ENCODE data around the gene CSF2RB. TPM values are rescaled to one million over a fixed set of nuclear protein-coding genes. Genes with fewer than 3 reads are reported as not detected.

The CSF2RB gene
- total RNA-seq, 4 donors from 2014 or later = 3.1 to 7.4 (median 3.5) TPM

- H3K36me3 ChIP-seq = no peaks in the 10 kb centered on the region
- H3K4me3 ChIP-seq = no peak overlapping the region
- TF ChIP-seq CTCF (IDR thresholded peaks at IDR 0.05) (no peak), POLR2A (IDR thresholded peaks at IDR 0.05) (no peak)
- no peak for DNase-seq
- H3K27me3 ChIP-seq = no peaks in the 10 kb centered on the region
- no peaks in the 10 kb centered on the region for H3K9me3 ChIP-seq
- intact Hi-C loops (cut with DNase I; ENCODE audit: low total_unique reads) = no loop called here
- no peaks in the 10 kb centered on the region for H3K4me1 ChIP-seq
- no peak overlapping the region for H3K27ac ChIP-seq
Observed at GRCh38 chr22:36897611-36898010, 15.8 kb upstream of the CSF2RB start.

GRCh38 chr22:36898690-36899089 is 14.7 kb upstream of the CSF2RB start:
- H3K4me1 ChIP-seq = no peaks in the 10 kb centered on the region
- DNase-seq = no peak
- H3K4me3 ChIP-seq = no peak overlapping the region
- TF ChIP-seq POLR2A (IDR thresholded peaks at IDR 0.05) (no peak), CTCF (IDR thresholded peaks at IDR 0.05) (no peak)
- no peaks in the 10 kb centered on the region for H3K27me3 ChIP-seq
- intact Hi-C loops (cut with DNase I; ENCODE audit: low total_unique reads) = no loop called here
- H3K9me3 ChIP-seq = no peaks in the 10 kb centered on the region
- no peaks in the 10 kb centered on the region for H3K36me3 ChIP-seq
- no peak overlapping the region for H3K27ac ChIP-seq

- no peak for DNase-seq
- H3K36me3 ChIP-seq = no peaks in the 10 kb centered on the region
- intact Hi-C loops (cut with DNase I; ENCODE audit: low total_unique reads) = no loop called here
- H3K4me3 ChIP-seq = no peak overlapping the region
- TF ChIP-seq POLR2A (IDR thresholded peaks at IDR 0.05) = no peak
- TF ChIP-seq CTCF (IDR thresholded peaks at IDR 0.05) = no peak
- no peak overlapping the region for H3K27ac ChIP-seq
- H3K27me3 ChIP-seq = no peaks in the 10 kb centered on the region
- H3K4me1 ChIP-seq = no peaks in the 10 kb centered on the region
- H3K9me3 ChIP-seq = no peaks in the 10 kb centered on the region
Observed at GRCh38 chr22:36899498-36899897, 13.9 kb upstream of the CSF2RB start.

- TF ChIP-seq CTCF (IDR thresholded peaks at IDR 0.05) = no peak
- no peak for TF ChIP-seq POLR2A (IDR thresholded peaks at IDR 0.05)
- H3K27ac ChIP-seq = no peak overlapping the region
- H3K9me3 ChIP-seq = no peaks in the 10 kb centered on the region
- intact Hi-C loops (cut with DNase I; ENCODE audit: low total_unique reads) = no loop called here
- no peaks in the 10 kb centered on the region for H3K27me3 ChIP-seq
- H3K4me3 ChIP-seq = no peak overlapping the region
- H3K36me3 ChIP-seq = no peaks in the 10 kb centered on the region
- no peak for DNase-seq
- no peaks in the 10 kb centered on the region for H3K4me1 ChIP-seq
Observed at GRCh38 chr22:36900225-36900624, 13.2 kb upstream of the CSF2RB start.

- intact Hi-C loops (cut with DNase I; ENCODE audit: low total_unique reads) = no loop called here
- no peak overlapping the region for H3K4me3 ChIP-seq
- no peaks in the 10 kb centered on the region for H3K27me3 ChIP-seq
- no peak overlapping the region for H3K27ac ChIP-seq
- no peaks in the 10 kb centered on the region for H3K9me3 ChIP-seq
- TF ChIP-seq CTCF (IDR thresholded peaks at IDR 0.05) = no peak
- TF ChIP-seq POLR2A (IDR thresholded peaks at IDR 0.05) = no peak
- no peaks in the 10 kb centered on the region for H3K36me3 ChIP-seq
- DNase-seq = no peak
- H3K4me1 ChIP-seq = no peaks in the 10 kb centered on the region
Observed at GRCh38 chr22:36900880-36901279, 12.5 kb upstream of the CSF2RB start.
